HG03060 (cell line): ENCODE data around the gene FOXO4.
"Not testable (repeated sequence)": the region's sequence is repeated elsewhere in the genome, so short reads cannot be mapped to it uniquely, and the experiment has no call there.

Experiments used
- ATAC-seq: cut with Tn5 transposase; IDR thresholded peaks from one replicate; pipeline ENCODE4 v1.9.1; 2021; ENCODE audit warnings: low read depth, moderate number of reproducible peaks; ENCODE audit not compliant: unreplicated experiment

The FOXO4 gene, protein sequence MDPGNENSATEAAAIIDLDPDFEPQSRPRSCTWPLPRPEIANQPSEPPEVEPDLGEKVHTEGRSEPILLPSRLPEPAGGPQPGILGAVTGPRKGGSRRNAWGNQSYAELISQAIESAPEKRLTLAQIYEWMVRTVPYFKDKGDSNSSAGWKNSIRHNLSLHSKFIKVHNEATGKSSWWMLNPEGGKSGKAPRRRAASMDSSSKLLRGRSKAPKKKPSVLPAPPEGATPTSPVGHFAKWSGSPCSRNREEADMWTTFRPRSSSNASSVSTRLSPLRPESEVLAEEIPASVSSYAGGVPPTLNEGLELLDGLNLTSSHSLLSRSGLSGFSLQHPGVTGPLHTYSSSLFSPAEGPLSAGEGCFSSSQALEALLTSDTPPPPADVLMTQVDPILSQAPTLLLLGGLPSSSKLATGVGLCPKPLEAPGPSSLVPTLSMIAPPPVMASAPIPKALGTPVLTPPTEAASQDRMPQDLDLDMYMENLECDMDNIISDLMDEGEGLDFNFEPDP

DNA sequence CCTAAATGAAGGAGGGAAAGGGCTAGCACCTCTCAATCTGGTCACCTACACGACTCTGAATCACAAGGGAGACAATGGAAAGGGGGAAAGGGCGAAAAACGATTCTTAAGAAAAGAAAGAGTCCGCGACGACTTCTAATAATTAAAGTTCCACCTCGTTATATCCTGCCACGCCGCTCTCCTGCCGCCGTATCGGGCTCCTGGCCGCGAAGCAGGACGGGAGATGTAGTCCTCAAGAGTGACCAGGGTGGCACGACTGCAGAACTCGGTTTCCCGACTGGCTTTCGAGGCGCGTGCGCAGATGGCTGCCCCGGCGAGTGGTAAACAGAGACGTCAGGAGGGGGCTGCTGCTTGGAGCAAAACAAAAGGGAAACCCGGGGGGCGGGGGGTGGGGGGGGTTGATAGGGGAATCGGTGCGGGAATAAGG is at the start of gene FOXO4:
TSS of gene FOXO4 (plus strand) at position 297 of the 426 bp plus-strand sequence. CDS start 678 bp downstream, outside the sequence.
- peak; percentile 79 for ATAC-seq

DNA sequence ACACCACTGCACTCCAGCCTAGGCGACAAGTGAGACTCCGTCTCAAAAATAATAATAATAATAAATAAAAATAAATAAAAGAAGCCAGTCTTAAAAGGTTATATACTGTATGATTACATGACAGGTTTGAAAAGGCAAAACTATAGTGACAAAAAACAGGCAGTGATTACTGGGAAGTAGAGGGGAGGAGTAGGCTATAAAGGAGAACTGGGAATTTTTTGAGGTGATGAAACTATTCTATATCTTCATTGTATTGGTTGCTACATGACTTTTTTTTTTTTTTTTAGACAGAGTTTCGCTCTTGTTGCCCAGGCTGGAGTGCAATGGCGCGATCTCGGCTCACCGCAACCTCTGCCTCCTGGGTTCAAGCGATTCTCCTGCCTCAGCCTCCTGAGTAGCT is 47.8 kb upstream of the FOXO4 start:
- ATAC-seq, result not testable (repeated sequence)

DNA sequence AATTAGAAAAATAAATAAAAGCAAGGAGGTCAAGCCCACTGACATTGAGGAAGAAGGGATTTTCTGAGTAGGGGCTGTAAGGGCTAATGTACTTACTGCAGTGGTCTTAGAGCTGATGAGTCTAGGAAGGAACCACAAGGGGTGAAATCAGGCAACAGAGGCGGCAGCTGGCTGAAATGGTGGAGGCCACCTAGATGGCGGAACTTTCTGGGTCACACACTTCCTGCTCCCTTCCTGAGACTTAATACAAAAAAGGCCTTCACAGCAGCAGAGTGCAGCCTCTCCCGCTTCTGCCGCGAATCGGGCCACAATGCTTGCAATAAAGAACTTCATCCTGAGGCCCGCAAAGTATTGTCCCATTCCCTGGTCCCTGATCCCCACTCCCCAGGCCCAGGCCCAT is 42.9 kb upstream of the FOXO4 start:
- no peak for ATAC-seq

DNA sequence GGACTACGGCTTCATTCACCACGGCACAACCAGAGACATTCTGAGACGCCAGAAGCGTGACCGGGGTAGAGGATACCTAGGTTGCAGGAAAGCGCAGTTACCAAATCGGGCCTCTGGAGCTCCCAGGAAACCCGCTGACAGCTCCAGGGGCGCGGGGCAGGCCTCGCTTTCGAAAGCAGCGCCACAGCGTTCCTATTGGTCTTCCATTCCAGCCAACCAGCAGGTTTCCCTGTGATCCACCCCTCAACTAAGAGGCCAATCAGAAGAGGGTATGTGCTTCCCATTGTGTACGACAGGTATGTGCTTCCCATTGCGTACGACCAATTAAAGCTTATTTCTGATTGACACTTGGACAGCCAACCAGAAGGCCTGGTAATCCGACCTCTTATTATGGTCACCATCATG is 42.4 kb upstream of the FOXO4 start:
- ATAC-seq, result no peak

DNA sequence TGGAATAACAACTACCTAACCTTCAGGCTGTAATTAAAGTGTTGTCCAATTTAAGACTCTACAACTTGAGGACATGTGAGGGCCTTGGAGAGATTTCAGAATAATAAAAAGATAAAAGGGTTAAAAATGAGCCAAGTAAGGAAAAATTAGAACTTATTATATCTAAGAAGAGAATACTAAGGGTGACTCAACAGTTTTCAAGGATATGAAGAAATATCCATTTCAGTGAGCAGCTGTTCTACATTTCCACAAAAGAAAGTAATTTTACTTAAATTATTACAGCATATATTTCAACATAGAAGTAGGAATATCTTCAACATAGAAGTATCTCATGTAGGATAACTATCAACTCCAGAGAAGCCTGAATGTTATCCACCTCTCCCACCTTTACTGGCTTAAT is 38.8 kb upstream of the FOXO4 start:
- no peak for ATAC-seq

DNA sequence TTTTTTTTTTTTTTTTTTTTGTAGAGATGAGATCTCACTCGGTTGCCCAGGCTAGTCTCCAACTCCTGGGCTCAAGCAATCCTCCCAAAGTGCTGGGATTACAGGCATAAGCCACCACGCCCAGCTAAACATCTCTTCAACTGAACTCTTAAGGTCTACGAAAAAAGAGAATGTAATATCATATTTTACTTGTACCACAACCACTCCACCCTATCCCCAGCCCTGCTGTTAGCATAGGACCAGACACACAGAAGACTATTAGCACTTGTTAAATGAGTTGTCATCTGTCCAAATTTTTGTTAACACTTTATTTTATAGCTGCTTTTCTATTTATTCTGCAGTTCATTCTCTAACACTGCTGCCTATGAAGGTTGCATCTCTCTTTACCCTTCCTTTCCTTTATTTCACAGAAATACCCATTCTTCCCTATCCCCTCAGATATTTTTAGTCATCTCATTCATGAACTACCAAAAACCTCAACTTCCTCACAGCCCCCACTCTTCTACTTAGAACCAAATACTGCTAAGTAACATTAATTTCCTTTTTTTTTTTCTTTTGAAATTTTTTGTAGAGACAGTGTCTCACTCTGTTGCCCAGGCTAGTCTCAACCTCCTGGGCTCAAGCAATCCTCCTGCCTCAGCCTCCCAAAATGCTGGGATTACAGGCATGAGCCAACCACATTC is 37.7 kb upstream of the FOXO4 start:
- ATAC-seq, result no peak

DNA sequence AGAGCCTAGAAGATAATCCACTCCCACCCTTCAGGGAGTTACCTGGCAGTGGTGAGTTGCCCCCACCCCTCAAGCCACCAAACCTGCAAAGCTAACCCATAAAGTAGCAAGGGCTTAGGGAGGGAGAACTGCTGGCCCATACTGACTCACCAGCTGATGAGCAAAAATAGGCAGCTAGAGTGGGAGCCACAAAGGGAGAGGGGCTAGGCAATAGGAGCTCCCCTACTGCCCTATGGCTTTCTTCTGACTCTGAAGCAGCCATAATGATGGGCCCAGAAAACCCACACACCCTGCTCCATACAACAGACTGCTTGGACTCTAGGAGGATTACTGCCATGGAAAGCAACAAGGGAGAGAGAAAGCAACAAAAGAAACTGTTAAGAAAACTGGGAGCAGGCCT is 35.5 kb upstream of the FOXO4 start:
- no peak for ATAC-seq

DNA sequence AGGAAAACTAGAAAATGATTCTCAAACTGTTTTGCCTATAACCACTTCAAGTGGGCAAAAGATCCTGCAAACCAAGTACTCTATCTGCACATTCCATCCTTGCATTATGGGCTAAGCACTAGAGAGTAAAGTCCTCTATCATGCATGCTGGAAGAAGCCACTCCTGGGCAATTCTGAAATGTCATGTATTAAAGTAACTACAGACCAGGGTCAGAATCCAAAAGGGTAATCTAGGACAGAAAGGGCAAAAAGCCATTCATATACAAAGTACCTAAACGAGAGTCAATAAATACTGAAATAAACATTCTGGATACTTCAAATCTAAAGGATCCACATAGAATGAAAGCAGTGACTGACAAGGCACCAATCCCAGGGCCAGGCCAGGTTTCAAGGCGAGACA is 28.6 kb upstream of the FOXO4 start:
- no peak for ATAC-seq

DNA sequence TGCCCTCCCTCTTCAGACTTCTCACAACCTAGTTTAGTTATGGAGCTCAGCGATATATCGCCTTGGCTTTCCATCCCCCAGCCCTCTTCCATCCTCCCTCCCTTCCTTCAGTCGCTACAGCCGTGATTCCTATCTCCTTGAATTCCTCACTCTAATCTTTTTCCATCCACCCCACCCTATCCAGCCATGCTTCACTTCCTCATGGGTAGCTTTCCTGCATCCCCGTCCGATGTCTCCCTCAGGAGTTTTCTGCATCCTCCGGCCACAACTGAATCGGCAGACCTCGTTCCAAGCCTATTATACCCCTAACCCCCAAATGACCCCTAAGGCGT is 28.0 kb upstream of the FOXO4 start:
- no peak for ATAC-seq

DNA sequence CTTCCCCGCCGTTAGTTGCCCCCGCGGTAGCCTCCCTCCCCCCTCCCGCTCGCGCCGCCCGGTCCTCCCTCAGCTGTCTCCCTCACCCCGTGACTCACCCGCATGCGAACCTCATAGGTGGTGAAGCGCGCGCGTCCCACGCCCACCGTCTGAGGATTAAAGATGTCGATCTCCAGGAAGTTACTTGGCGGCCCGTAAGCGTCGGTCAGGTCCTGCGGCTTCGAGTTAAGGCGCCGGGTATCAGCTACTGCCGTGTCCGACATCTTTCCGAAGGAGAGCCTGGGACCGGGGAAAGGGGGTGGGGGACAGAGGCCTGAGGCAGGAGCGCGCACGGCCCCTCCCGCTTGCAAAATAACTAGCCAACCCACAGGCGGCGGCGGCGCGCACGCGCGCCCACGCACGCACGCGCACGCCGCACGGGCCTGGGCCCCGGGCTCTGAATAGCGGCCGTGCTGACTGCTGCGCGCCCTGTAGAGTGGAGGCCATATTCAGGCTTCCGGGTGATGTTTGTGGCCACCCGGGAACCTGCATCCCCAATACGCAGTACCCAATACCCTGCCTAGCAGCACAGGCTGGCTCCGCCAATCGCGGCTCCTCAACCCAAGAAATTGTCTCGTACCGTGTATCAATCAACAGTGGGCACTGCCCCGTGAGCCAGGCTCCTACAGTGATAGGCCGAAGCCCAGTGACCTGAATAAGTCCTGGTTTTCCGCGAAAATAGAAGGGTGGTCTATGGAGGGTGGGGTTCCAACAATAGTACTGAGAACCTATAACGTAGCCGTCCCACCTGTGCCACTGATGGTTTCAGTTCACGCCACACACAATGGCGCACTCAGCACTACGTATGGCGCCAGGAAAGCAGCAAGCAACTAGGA is 27.4 kb upstream of the FOXO4 start, which contains the start of gene SNX12:
TSS of gene SNX12 (minus strand) at position 291 of the 875 bp plus-strand sequence. CDS start at position 263, 28 bp downstream.
- peak; percentile 99 for ATAC-seq

DNA sequence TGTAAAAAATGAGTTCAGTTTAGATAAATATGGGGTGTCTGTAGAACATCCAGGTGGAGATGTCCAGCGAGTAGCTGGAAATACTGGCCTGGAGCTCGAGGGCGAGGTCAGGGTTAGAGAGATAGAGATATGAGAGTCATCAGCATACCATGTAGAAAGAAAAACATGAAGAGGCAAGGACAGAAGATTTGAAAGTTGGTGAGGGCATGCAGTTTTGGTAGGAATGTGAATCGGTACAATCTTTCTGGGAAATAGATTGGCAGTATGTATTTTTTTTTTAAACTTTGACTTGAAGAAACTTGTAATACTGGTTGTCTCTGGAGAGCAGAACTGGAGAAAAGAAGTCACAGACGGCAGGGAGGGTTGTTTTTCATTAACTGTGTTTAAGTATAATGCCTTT is 25.1 kb upstream of the FOXO4 start:
- ATAC-seq, result no peak

DNA sequence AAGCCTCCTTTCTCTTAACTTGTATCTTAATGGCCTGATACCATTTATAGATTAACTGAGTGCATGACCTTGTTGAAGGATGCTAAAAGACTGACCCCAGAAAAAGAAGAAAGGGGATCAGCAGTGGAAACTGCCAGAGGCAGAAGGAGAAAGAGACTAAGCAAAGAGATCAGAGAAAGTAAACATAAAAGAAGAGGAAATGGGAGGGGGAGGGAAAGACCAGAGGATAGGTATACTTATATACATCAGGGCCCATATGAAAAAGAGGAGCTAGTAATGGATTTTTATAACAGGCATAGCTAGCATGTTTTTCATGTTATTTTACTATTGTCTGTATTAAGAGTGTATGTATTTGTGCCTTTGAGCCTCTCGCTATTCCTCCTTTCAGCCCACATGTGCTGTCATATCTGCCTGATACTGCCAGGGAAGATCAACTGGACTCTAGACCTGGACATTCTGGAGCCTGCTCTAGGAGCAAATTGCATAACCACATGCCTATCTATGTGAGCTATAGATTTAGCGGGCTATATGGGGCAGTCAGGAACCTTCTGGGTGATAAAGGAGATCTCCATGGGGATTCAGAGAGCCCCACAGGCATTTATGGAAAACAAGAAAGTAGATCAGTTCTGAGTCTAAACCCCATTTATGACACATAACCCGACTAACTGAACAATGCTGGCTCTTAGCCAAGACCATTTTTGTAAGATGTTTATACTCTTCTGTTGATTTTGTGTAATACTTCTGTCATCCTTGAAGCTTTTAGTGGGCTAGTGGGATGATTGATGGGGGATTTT is 14.1 kb upstream of the FOXO4 start:
- ATAC-seq, result no peak

DNA sequence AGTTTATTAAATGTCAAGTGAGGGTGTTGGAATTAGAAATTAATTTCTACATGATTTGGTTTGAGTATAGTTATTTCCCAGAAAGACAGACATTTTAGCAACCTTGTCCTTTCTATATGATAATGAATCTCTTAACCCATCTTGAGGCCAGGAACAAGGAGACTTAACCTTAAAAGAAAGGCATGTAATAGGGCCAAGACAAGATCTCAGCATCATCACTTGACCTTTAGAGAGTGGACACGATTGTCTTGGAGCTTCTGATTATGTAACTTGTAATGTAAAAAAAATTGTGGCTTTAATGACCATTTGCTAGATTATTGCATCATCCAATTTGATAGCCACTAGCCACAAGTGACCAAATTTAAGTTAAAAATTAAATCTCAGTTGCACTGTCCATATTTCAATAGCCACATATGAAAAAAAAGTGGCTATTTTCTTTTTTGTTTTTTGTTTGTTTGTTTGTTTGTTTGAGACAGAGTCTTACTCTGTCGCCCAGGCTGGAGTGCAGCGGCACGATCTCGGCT is 13.5 kb upstream of the FOXO4 start:
- ATAC-seq, result no peak

DNA sequence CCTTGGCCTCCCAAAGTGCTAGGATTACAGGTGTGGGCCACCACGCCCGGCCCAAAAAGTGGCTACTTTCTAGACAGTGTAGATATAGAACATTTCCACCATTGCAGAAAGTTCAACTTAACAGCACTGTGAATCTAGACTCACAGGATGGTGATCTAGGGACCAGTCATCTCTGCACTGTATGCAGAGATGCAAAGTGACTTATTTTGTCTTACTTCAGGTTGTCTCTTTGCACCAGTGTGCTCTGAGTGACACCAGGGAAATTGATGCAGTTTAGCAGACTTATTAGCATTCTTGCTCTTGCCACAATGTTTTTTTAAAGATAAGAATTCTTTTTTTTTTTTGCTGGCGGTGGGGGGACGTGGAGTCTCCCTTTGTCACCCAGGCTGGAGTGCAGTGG is 12.8 kb upstream of the FOXO4 start:
- no peak for ATAC-seq

DNA sequence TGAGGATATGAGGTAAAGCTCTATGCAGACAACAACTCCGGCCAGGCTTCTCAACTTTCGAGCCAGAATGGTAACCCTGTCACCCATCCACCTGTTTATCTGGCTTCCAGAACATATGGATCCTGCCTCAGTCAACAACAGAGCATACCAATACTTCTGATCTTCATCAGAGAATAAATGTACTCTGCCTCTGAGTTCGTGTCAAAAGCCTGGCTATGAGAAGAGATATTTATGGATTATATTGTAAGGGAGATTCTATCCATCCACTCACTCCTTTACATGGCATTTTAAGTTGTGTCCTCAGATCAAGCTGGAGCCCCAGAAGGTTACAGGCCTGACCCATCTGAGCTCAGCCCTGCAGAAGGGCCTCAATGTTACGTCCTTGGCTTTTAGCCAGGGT is 9.8 kb upstream of the FOXO4 start:
- no peak for ATAC-seq

DNA sequence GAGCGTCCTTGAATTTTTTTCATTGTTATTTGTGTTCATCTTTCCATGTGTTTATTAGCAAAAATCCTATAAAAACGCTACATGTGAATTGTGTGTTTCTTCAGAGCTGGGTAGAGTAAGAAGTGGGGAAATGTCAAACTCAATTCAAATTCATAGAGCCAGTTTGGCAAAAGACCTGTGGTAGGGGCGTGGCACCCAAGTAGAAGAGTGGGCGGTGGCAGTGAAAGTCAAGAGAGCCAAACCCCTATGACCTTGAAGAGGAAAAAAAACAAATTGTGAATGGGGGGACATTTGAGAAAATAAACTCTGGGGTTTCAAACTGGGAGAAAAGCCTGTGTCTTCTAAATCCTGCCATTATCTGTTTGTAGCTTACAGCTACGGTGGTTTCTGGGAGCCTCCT is 4.4 kb upstream of the FOXO4 start:
- no peak for ATAC-seq

DNA sequence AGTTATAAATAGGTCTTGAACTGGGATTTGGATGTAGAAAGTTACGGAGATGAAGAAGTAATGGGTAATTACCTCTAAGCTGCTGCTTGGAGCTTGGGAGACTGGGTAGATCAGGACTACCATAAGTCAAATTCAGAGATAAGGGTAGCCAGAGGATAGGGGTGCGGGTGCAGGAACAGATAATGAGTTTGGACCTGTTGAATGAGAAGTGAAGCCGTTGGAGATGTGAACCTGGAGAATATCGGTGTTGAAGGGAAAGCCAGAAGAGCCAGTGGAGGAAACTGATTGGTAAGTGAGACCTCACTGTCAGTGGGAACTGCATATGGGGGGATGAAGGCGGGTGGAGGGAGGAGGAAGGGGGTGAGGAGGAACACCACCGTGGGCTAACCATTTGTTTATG is 618 bp upstream of the FOXO4 start:
- no peak for ATAC-seq

DNA sequence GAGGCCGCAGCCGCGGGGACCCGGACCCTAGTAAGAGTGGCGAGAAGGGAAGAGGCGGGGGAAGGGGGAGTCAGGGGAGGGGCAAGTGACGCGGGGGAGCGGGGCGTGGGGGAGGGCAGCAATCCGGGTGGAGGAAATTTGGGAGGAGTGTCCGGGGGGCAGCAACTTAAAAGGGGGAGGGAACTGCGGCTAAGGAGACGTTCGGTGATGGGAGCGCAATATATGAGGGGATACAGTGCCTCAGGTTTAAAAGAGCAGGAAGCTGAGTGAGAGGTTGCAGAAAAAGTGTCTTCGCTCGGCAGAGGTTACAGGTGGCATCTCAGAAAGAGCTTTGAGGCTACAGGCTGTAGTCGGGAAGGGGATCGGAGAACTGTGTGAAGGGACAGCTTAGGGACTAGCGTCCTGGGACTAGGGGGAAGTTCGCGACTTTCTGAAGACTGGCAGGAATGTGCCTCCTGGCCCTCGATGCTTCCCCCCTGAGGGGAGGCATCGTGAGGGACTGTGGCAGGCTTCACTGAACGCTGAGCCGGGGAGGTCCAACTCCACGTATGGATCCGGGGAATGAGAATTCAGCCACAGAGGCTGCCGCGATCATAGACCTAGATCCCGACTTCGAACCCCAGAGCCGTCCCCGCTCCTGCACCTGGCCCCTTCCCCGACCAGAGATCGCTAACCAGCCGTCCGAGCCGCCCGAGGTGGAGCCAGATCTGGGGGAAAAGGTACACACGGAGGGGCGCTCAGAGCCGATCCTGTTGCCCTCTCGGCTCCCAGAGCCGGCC is 519 bp downstream of the FOXO4 start:
- ATAC-seq, result no peak

DNA sequence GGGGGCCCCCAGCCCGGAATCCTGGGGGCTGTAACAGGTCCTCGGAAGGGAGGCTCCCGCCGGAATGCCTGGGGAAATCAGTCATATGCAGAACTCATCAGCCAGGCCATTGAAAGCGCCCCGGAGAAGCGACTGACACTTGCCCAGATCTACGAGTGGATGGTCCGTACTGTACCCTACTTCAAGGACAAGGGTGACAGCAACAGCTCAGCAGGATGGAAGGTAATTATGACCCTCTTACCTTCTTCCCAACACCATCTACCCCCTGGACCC is 1.0 kb downstream of the FOXO4 start:
- ATAC-seq, result no peak
